PC-9 (cell line): ENCODE data around the gene MEF2C. TPM values are rescaled to one million over a fixed set of nuclear protein-coding genes. Genes with fewer than 3 reads are reported as not detected.

Source experiments
- BruUV-seq: library from RNA; stranded (reverse); fragments of 400-500 nt; replicated peaks from 2 replicates; lab custom pipeline; 2021; lab: Mats Ljungman, UMichigan
- CTCF ChIA-PET: fragments of 300-600 bp; sonication (Branson Sonifier 250); formaldehyde crosslinking; loops from one replicate; lab custom pipeline; 2022; ENCODE audit warnings: antibody characterized with exemption; lab: Charles Lee
- POLR2A ChIA-PET: fragments of 300-600 bp; sonication (Branson Sonifier 250); formaldehyde crosslinking; loops from one replicate; lab custom pipeline; 2022; ENCODE audit warnings: antibody characterized with exemption; ENCODE audit not compliant: unreplicated experiment; lab: Charles Lee
- DNase-seq, 2 experiments: peaks; one replicate each; pipeline versions ENCODE4 v3.0.0 to v3.0.0-alpha.2; 2015 to 2022; ENCODE audit warnings: mixed read lengths in 1 of 2
- H2AFZ ChIP-seq: fragments of 200-600 bp; sonication (generic); 2 replicates; pipeline ENCODE4 v1.8.1; 2017; ENCODE audit warnings: antibody characterized with exemption
- H3F3A ChIP-seq: fragments of 200-600 bp; sonication (generic); 2 replicates; pipeline ENCODE4 v1.8.1; 2017; ENCODE audit warnings: antibody characterized with exemption, mild to moderate bottlenecking, low read depth; ENCODE audit not compliant: insufficient read depth
- H3K27ac ChIP-seq: fragments of 200-600 bp; sonication (generic); 2 replicates; pipeline ENCODE4 v1.6.1; 2016; ENCODE audit warnings: mixed run types
- H3K27me3 ChIP-seq: fragments of 200-600 bp; sonication (generic); 2 replicates; pipeline ENCODE4 v1.6.1; 2016; ENCODE audit warnings: low read depth, mixed run types; ENCODE audit not compliant: insufficient read depth
- H3K36me3 ChIP-seq: fragments of 200-600 bp; sonication (generic); 2 replicates; pipeline ENCODE4 v1.6.1; 2016; ENCODE audit warnings: low read depth, mixed run types
- H3K4me1 ChIP-seq: fragments of 200-600 bp; sonication (generic); replicated peaks from 2 replicates; pipeline ENCODE4 v1.6.1; 2016; ENCODE audit warnings: mixed run types; ENCODE audit not compliant: insufficient read depth
- H3K4me2 ChIP-seq: fragments of 200-600 bp; sonication (generic); 2 replicates; pipeline ENCODE4 v1.6.1; 2017; ENCODE audit warnings: mixed run types
- H3K4me3 ChIP-seq: fragments of 200-600 bp; sonication (generic); 2 replicates; pipeline ENCODE4 v1.6.1; 2016; ENCODE audit warnings: mixed run types
- H3K79me2 ChIP-seq: fragments of 200-600 bp; sonication (generic); 2 replicates; pipeline ENCODE4 v1.6.1; 2017; ENCODE audit warnings: low read depth, mixed run types
- H3K9me2 ChIP-seq: fragments of 200-600 bp; sonication (generic); 2 replicates; pipeline ENCODE4 v1.8.1; 2017; ENCODE audit warnings: mild to moderate bottlenecking; ENCODE audit not compliant: insufficient read depth
- H3K9me3 ChIP-seq: fragments of 200-600 bp; sonication (generic); 2 replicates; pipeline ENCODE4 v1.8.1; 2016; ENCODE audit warnings: low read depth; ENCODE audit not compliant: insufficient read depth
- H4K20me1 ChIP-seq: fragments of 200-600 bp; sonication (generic); 2 replicates; pipeline ENCODE4 v1.8.1; 2017; ENCODE audit not compliant: insufficient read depth
- EZH2 ChIP-seq: fragments of 200-600 bp; sonication (generic); IDR thresholded peaks from 2 replicates; pipeline ENCODE4 v1.8.0; 2017; ENCODE audit warnings: antibody characterized with exemption, low read depth
- intact Hi-C: fragments of 100-400 bp; cut with micrococcal nuclease; formaldehyde crosslinking; loops from one replicate; pipeline ENCODE4 v1.10.0; 2022; ENCODE audit not compliant: unreplicated experiment
- total RNA-seq: library from RNA; stranded (reverse); gene quantifications from 2 replicates; pipeline ENCODE4 v1.2.3, GENCODE V29; 2021
- TF ChIP-seq, protein P1 (sequence below): fragments of 200-600 bp; sonication (generic); conservative IDR thresholded peaks from 2 replicates; pipeline ENCODE4 v1.6.1; 2017; ENCODE audit warnings: mixed run types, antibody characterized with exemption, mild to moderate bottlenecking, moderate library complexity

Gene MEF2C
- total RNA-seq, 1 experiment from 2014 or later = 2.5 TPM

DNA sequence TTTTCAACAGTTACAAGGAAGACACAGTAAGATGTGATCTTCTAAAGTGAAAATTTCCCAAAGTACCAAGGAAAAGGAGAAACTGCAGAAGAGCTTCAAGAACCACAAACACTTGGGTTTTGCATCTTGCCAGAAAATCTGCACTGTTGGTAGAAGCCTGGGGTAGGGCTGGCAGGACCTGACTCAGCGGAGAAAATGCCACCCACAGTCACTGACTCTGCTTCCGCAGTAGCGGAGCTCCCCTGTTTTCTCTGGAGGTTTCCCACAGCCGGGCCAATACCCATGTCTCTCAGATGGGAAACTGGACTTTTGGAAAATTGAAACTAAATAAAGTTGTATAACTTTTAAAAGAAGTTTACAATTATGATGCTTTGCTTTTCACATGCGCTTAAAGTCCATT, 104.2 kb downstream of the MEF2C start:
- CTCF ChIA-PET = no interaction called here

DNA sequence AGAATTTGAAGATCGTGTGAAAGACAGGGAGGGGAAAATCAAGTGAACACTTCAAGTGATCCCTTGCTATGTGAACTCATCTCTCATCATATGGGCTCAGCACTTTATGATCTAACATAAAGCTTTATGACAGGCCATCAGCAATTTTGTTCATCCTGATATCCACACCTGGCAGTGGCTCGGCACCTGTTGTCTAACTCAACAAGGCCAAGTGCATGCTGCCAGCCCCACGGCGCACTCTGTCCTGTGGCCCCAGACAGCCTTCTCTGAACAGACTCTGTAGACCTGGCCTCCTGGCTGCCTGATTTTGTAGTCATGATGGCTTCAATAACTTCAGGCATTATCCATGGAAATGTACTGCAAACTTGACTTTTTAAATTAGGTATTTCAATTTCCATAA, 106.3 kb downstream of the MEF2C start:
- Histone ChIP-seq H3K4me2 (no peak overlapping the region), H3F3A (no peaks in the 10 kb centered on the region), H3K36me3 (no peaks in the 10 kb centered on the region), H3K9me2 (no peaks in the 10 kb centered on the region), H3K79me2 (no peaks in the 10 kb centered on the region), H2AFZ (no peak overlapping the region), H3K27ac (no peak overlapping the region), H4K20me1 (no peaks in the 10 kb centered on the region), H3K9me3 (no peaks in the 10 kb centered on the region), H3K4me1 (no peaks in the 10 kb centered on the region), H3K4me3 (no peak overlapping the region), H3K27me3 (no peaks in the 10 kb centered on the region)
- ChIA-PET POLR2A (no interaction called here), CTCF (no interaction called here)
- no peak for TF ChIP-seq EZH2
- TF ChIP-seq, protein P1, sequence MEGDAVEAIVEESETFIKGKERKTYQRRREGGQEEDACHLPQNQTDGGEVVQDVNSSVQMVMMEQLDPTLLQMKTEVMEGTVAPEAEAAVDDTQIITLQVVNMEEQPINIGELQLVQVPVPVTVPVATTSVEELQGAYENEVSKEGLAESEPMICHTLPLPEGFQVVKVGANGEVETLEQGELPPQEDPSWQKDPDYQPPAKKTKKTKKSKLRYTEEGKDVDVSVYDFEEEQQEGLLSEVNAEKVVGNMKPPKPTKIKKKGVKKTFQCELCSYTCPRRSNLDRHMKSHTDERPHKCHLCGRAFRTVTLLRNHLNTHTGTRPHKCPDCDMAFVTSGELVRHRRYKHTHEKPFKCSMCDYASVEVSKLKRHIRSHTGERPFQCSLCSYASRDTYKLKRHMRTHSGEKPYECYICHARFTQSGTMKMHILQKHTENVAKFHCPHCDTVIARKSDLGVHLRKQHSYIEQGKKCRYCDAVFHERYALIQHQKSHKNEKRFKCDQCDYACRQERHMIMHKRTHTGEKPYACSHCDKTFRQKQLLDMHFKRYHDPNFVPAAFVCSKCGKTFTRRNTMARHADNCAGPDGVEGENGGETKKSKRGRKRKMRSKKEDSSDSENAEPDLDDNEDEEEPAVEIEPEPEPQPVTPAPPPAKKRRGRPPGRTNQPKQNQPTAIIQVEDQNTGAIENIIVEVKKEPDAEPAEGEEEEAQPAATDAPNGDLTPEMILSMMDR = no peak
- intact Hi-C loops = no loop called here
- no peak for DNase-seq
- BruUV-seq = no TSS peak

More for the DNA sequence above, 104.2 kb downstream of the MEF2C start:
- Histone ChIP-seq H4K20me1 (no peaks in the 10 kb centered on the region), H3F3A (no peaks in the 10 kb centered on the region), H3K9me2 (no peaks in the 10 kb centered on the region), H3K4me1 (peaks cover 2% of the 10 kb centered on the region; the same call in 1 of the 2 replicates), H3K27me3 (no peaks in the 10 kb centered on the region), H3K79me2 (no peaks in the 10 kb centered on the region), H3K9me3 (no peaks in the 10 kb centered on the region), H3K4me3 (no peak overlapping the region), H3K27ac (no peak overlapping the region), H2AFZ (no peak overlapping the region), H3K4me2 (no peak overlapping the region), H3K36me3 (no peaks in the 10 kb centered on the region)
- POLR2A ChIA-PET = no interaction called here
- BruUV-seq = no TSS peak
- intact Hi-C loops = no loop called here
- no peak for TF ChIP-seq EZH2
- TF ChIP-seq, protein P1 = no peak
- DNase-seq = no peak

DNA sequence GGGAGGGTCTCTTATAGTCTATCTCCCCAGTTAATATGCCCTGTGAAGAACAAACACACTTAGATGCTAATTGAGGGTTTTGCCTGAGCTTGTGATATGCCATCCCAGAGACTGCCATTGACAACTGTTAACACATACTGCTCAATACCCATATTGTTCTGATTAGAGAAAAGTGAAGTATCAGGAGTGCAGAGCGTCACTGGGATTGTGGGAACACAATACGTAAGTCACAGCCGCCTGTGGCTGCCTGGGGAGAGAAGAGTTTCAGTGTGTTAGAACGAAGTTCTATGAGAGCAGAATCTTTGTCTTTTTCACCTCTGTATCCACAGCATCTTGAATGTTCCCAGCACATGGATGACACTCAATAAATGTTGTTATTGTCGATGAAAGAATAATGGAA, 110.2 kb downstream of the MEF2C start:
- no peak overlapping the region for H3K4me2 ChIP-seq
- no peaks in the 10 kb centered on the region for H4K20me1 ChIP-seq
- H3K79me2 ChIP-seq = no peaks in the 10 kb centered on the region
- no peak for DNase-seq
- H2AFZ ChIP-seq = no peak overlapping the region
- H3K27ac ChIP-seq = no peak overlapping the region
- H3K9me3 ChIP-seq = no peaks in the 10 kb centered on the region
- no peaks in the 10 kb centered on the region for H3K27me3 ChIP-seq
- CTCF ChIA-PET = no interaction called here
- no TSS peak for BruUV-seq
- no peaks in the 10 kb centered on the region for H3F3A ChIP-seq
- intact Hi-C loops = no loop called here
- H3K4me3 ChIP-seq = no peak overlapping the region
- H3K9me2 ChIP-seq = no peaks in the 10 kb centered on the region
- TF ChIP-seq, protein P1 = no peak
- TF ChIP-seq EZH2 = no peak
- POLR2A ChIA-PET = interaction anchor here (1.0 kb wide), 1 partner anchor 540 kb away, joined by 4 read pairs; no protein-coding TSS in a partner anchor
- no peaks in the 10 kb centered on the region for H3K4me1 ChIP-seq
- no peaks in the 10 kb centered on the region for H3K36me3 ChIP-seq
